Endothelial cell of umbilical vein (primary cell): ENCODE data around the gene CEP57L1.

ENCODE experiments used
- CTCF ChIP-seq, 2 donors: IDR thresholded peaks; 1 replicate in 1 of 2; 2 replicates in 1 of 2; pipeline ENCODE4 v1.5.1; 2011; ENCODE audit warnings: low read length in 2 of 2, mild to moderate bottlenecking in 2 of 2, moderate library complexity in 2 of 2, control low read depth in 1 of 2, inconsistent platforms in 1 of 2, low read depth in 1 of 2; ENCODE audit not compliant: insufficient read depth in 1 of 2; ENCODE audit errors: extremely low read depth in 1 of 2
- EZH2 ChIP-seq: IDR thresholded peaks from 2 replicates; pipeline ENCODE4 v1.6.1; 2012; ENCODE audit warnings: borderline replicate concordance, low read depth, mild to moderate bottlenecking, moderate library complexity, low read length, inconsistent platforms; ENCODE audit not compliant: severe bottlenecking
- POLR2A ChIP-seq: IDR thresholded peaks from 2 replicates; pipeline ENCODE4 v1.6.1; 2012; ENCODE audit warnings: low read depth, mild to moderate bottlenecking, control low read depth, low read length
- POLR2AphosphoS5 ChIP-seq: IDR thresholded peaks from 2 replicates; pipeline ENCODE4 v1.6.1; 2012; ENCODE audit warnings: low read depth, mild to moderate bottlenecking, control low read depth, low read length, moderate library complexity; ENCODE audit not compliant: insufficient read depth
- TF ChIP-seq, protein P1 (sequence below): IDR thresholded peaks from 2 replicates; pipeline ENCODE4 v1.6.1; 2011; ENCODE audit not compliant: insufficient read depth, insufficient read length

GRCh38 chr6:109178921-109179320, 83.6 kb downstream of the CEP57L1 start:
- TF ChIP-seq POLR2AphosphoS5, result no peak
- TF ChIP-seq CTCF (IDR thresholded peaks at IDR 0.05; ENCODE audit: extremely low read depth in 1 of 2, insufficient read depth in 1 of 2, low read depth in 1 of 2, low read length in 2 of 2), result no peak
- TF ChIP-seq, protein P1, sequence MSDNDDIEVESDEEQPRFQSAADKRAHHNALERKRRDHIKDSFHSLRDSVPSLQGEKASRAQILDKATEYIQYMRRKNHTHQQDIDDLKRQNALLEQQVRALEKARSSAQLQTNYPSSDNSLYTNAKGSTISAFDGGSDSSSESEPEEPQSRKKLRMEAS, result no peak
- TF ChIP-seq POLR2A, result no peak
- no peak for TF ChIP-seq EZH2
